Activated CD8-positive, alpha-beta T cell treated with anti-CD3 and anti-CD28 coated beads, Interleukin-2, amount 10 ng/mL, durations not matched to agents 7 days and 5 days (primary cell): ENCODE results near the gene TUBB1. TPM values are rescaled to one million over a fixed set of nuclear protein-coding genes. Genes with fewer than 3 reads are reported as not detected.
A peak's percentile ranks its signal among the peaks of the same experiment; 100 is the strongest.

Experiments used
- ATAC-seq: fragments of 150-1000 bp; cut with Tn5 transposase; one replicate; pipeline ENCODE4 v1.10.0; 2021; ENCODE audit warnings: moderate library complexity
- CTCF ChIA-PET: fragments of 350-600 bp; sonication (Branson Sonifier 250); formaldehyde crosslinking; loops from one replicate; lab custom pipeline; 2021; ENCODE audit warnings: antibody characterized with exemption; lab: Charles Lee
- POLR2A ChIA-PET: fragments of 350-600 bp; sonication (Branson Sonifier 250); formaldehyde crosslinking; loops from one replicate; lab custom pipeline; 2021; ENCODE audit warnings: antibody characterized with exemption; lab: Charles Lee
- DNase-seq: peaks from one replicate; pipeline ENCODE4 v3.0.0-alpha.2; 2020
- H3K27ac Mint-ChIP-seq: one replicate; pipeline ENCODE4 v1.8.0; 2021; ENCODE audit warnings: mild to moderate bottlenecking, mixed read lengths
- H3K27me3 Mint-ChIP-seq: one replicate; pipeline ENCODE4 v1.8.0; 2021; ENCODE audit warnings: low read depth, mixed read lengths
- H3K36me3 Mint-ChIP-seq: one replicate; pipeline ENCODE4 v1.8.0; 2021; ENCODE audit warnings: low read depth, mixed read lengths
- H3K4me1 Mint-ChIP-seq: one replicate; pipeline ENCODE4 v1.8.0; 2021; ENCODE audit warnings: low read depth, mixed read lengths
- H3K4me3 Mint-ChIP-seq: one replicate; pipeline ENCODE4 v1.8.0; 2021; ENCODE audit warnings: mild to moderate bottlenecking, mixed read lengths
- H3K9me3 Mint-ChIP-seq: one replicate; pipeline ENCODE4 v1.8.0; 2022; ENCODE audit warnings: mixed read lengths; ENCODE audit not compliant: insufficient read depth
- total RNA-seq, 2 experiments: library from RNA; stranded (reverse); gene quantifications; one replicate each; pipeline ENCODE4 v1.2.3, GENCODE V29; 2021

TUBB1 gene
- total RNA-seq, 2 experiments from 2014 or later, result not detected

DNA sequence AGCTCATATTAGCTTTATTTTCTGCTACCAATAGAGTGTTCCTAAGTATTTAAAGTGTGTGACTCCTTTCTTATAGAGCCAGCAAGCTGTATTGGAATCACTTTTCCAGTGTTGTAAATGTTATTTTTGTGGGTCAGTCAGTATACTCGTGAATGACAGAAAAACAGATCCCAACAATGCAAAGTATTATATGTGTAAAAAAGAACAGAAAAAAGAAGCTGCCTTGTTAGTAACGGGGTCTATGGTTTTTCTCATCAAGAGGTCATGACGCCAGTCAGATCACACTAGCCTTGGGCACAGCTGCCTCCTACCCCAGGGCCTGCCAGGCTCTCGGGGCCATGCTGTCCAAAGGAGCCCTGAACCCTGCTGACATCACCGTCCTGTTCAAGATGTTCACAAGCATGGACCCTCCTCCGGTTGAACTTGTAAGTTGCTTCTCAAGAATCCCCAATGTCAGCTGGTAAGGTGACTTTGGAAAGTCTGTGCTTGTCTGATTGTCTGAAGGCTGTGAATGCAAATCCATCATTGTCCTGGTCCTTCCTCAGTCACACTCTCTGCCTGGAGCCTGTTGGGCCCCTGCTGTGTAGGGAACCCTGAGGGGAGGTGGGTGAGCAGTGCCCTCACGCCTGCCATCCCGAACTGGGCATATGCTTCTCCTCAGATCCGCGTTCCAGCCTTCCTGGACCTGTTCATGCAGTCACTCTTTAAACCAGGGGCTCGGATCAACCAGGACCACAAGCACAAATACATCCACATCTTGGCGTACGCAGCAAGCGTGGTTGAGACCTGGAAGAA is 28.4 kb upstream of the TUBB1 start:
- Mint-ChIP-seq H3K4me3 (no peak overlapping the region), H3K9me3 (no peaks in the 10 kb centered on the region), H3K4me1 (peaks cover 4% of the 10 kb centered on the region), H3K27ac (no peak overlapping the region), H3K27me3 (no peaks in the 10 kb centered on the region), H3K36me3 (peaks cover 76% of the 10 kb centered on the region)
- DNase-seq (no peak), ATAC-seq (no peak)
- ChIA-PET POLR2A (interaction anchor here (0.8 to 1.6 kb wide), 2 partner anchors 10 to 50 kb away, joined by 3 read pairs; no protein-coding TSS in a partner anchor), CTCF (interaction anchor here (0.9 to 1.4 kb wide), 3 partner anchors 9 to 43 kb away, joined by 3 read pairs; no protein-coding TSS in a partner anchor)

GRCh38 chr20:58991715-58992114 is 27.5 kb upstream of the TUBB1 start:
- no peaks in the 10 kb centered on the region for H3K9me3 Mint-ChIP-seq
- ATAC-seq (no peak), DNase-seq (no peak)
- POLR2A ChIA-PET, result interaction anchor here (0.7 to 1.6 kb wide), 2 partner anchors 9 to 10 kb away, joined by 3 to 5 read pairs; no protein-coding TSS in a partner anchor
- peaks cover 79% of the 10 kb centered on the region for H3K36me3 Mint-ChIP-seq
- no peak overlapping the region for H3K4me3 Mint-ChIP-seq
- H3K4me1 Mint-ChIP-seq, result peaks cover 3% of the 10 kb centered on the region
- CTCF ChIA-PET, result interaction anchor here (0.7 to 1.3 kb wide), 2 partner anchors 340 to 464 kb away, joined by 3 read pairs; partner anchors contain the start of gene STX16
- H3K27ac Mint-ChIP-seq, result no peak overlapping the region
- H3K27me3 Mint-ChIP-seq, result no peaks in the 10 kb centered on the region

DNA sequence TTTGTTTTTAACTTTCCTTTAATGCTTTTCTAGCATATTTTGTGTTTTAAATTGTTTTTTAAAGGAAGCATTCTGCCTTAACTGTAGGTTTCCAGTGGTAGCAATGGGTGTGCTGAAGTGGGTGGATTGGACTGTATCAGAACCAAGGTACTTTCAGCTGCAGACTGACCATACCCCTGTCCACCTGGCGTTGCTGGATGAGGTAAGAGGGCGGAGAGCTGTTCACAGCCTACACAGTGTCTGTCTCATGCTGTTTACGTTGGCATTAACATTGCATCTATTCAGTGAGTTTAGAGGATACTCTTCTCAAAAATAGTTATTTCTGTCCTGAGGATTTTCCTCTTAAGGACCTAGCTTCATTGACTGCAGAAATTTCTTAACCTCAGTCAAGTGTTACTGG is 26.3 kb upstream of the TUBB1 start:
- Mint-ChIP-seq H3K9me3 (no peaks in the 10 kb centered on the region), H3K27me3 (no peaks in the 10 kb centered on the region), H3K36me3 (peaks cover 76% of the 10 kb centered on the region), H3K27ac (no peak overlapping the region), H3K4me1 (peaks cover 3% of the 10 kb centered on the region), H3K4me3 (no peak overlapping the region)
- ChIA-PET CTCF (interaction anchor here (0.9 kb wide), 1 partner anchor 12 kb away, joined by 3 read pairs; no protein-coding TSS in a partner anchor), POLR2A (interaction anchor here (0.6 to 1.3 kb wide), 3 partner anchors 8 to 71 kb away, joined by 3 to 4 read pairs (median 3); no protein-coding TSS in a partner anchor)
- ATAC-seq, result no peak
- DNase-seq, result no peak

- peaks cover 74% of the 10 kb centered on the region for H3K36me3 Mint-ChIP-seq
- no peaks in the 10 kb centered on the region for H3K27me3 Mint-ChIP-seq
- H3K9me3 Mint-ChIP-seq, result no peaks in the 10 kb centered on the region
- ChIA-PET POLR2A (interaction anchor here (0.6 to 1.3 kb wide), 3 partner anchors 9 to 72 kb away, joined by 3 to 4 read pairs (median 3); no protein-coding TSS in a partner anchor), CTCF (interaction anchor here (0.9 to 1.3 kb wide), 2 partner anchors 11 kb away, joined by 3 read pairs; no protein-coding TSS in a partner anchor)
- no peak overlapping the region for H3K4me3 Mint-ChIP-seq
- H3K27ac Mint-ChIP-seq, result peak overlapping the region; percentile 34
- no peak for ATAC-seq
- no peak for DNase-seq
- peaks cover 3% of the 10 kb centered on the region for H3K4me1 Mint-ChIP-seq
These were observed 25.6 kb upstream of the TUBB1 start for GRCh38 chr20:58993332-58994248.

DNA sequence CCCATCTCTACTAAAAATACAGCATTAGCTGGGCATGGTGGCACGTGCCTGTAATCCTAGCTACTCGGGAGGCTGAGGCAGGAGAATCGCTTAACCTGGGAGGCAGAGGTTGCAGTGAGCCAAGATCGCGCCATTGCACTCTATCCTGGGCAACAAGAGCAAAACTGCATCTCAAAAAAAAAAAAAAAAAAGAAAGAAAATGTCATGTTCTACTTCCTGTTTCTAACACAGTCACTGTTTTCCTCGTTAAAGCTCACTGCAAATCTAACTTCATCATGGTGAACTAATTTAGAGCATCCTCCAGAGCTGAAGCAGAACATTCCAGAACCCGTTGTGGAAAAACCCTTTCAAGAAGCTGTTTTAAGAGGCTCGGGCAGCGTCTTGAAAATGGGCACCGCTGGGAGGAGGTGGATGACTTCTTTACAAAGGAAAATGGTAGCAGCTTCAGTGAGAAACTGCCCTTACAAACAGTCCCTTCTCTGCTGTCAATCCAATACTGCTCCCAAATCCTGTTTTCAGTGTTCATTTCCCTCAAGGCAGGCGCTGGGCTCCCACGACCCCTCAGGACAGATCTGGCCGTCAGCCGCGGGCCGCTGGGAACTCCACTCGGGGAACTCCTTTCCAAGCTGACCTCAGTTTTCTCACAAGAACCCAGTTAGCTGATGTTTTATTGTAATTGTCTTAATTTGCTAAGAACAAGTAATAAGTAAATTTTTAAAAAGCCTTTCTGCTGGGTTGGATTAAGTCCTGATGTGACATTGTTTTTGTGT is 24.7 kb upstream of the TUBB1 start:
- no peak overlapping the region for H3K27ac Mint-ChIP-seq
- H3K36me3 Mint-ChIP-seq, result peaks cover 71% of the 10 kb centered on the region
- H3K4me1 Mint-ChIP-seq, result peaks cover 3% of the 10 kb centered on the region
- DNase-seq (no peak), ATAC-seq (no peak)
- H3K4me3 Mint-ChIP-seq, result no peak overlapping the region
- H3K9me3 Mint-ChIP-seq, result no peaks in the 10 kb centered on the region
- CTCF ChIA-PET, result interaction anchor here (1.3 kb wide), 1 partner anchor 12 kb away, joined by 3 read pairs; no protein-coding TSS in a partner anchor
- no peaks in the 10 kb centered on the region for H3K27me3 Mint-ChIP-seq
- POLR2A ChIA-PET, result no interaction called here

GRCh38 chr20:58995461-58996225 is 23.6 kb upstream of the TUBB1 start:
- DNase-seq (no peak), ATAC-seq (no peak)
- no peaks in the 10 kb centered on the region for H3K9me3 Mint-ChIP-seq
- no peak overlapping the region for H3K4me3 Mint-ChIP-seq
- peak overlapping the region; percentile 58 for H3K27ac Mint-ChIP-seq
- CTCF ChIA-PET, result no interaction called here
- POLR2A ChIA-PET, result no interaction called here
- peaks cover 68% of the 10 kb centered on the region for H3K36me3 Mint-ChIP-seq
- peaks cover 3% of the 10 kb centered on the region for H3K4me1 Mint-ChIP-seq
- H3K27me3 Mint-ChIP-seq, result no peaks in the 10 kb centered on the region

GRCh38 chr20:58996226-58996611 is 23.0 kb upstream of the TUBB1 start:
- CTCF ChIA-PET, result no interaction called here
- peaks cover 63% of the 10 kb centered on the region for H3K36me3 Mint-ChIP-seq

DNA sequence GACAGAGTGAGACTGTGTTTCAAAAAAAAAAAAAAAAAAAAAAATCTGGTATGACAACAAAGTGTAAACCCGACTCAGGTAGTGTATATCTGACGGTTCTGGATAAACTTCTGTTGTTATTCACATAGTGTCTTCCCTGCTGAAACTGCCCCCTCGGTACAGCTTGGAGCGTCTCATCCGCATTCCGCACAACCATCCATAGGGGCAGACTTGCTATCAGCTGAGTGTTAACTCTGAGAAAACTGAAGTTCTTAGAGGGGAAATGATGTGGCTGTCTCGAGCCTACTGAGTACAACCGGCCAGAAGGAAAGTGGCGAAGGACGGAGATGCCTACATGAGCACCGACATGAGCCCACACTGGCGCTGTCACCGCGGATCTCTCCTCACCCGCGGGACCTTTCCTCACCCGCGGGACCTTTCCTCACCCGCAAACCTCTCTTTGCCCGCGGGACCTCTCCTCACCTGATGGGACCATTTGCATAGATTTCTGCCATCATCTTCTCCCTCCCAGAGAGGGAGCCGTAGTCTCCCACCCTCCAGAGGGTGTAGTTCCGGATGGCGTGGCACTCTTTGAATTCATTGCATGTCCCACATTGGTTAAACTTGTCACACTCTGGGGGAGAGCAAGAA is 22.0 kb upstream of the TUBB1 start:
- no peaks in the 10 kb centered on the region for H3K27me3 Mint-ChIP-seq
- POLR2A ChIA-PET, result no interaction called here
- CTCF ChIA-PET, result no interaction called here
- ATAC-seq (no peak), DNase-seq (no peak)
- no peaks in the 10 kb centered on the region for H3K9me3 Mint-ChIP-seq
- H3K4me1 Mint-ChIP-seq, result peaks cover 3% of the 10 kb centered on the region
- no peak overlapping the region for H3K4me3 Mint-ChIP-seq
- peaks cover 61% of the 10 kb centered on the region for H3K36me3 Mint-ChIP-seq
- peak overlapping the region; percentile 46 for H3K27ac Mint-ChIP-seq

More at GRCh38 chr20:58996226-58996611, 23.0 kb upstream of the TUBB1 start:
- H3K27me3 Mint-ChIP-seq, result no peaks in the 10 kb centered on the region
- H3K4me1 Mint-ChIP-seq, result peaks cover 3% of the 10 kb centered on the region
- DNase-seq (no peak), ATAC-seq (no peak)
- H3K27ac Mint-ChIP-seq, result peak overlapping the region; percentile 9
- POLR2A ChIA-PET, result no interaction called here
- no peaks in the 10 kb centered on the region for H3K9me3 Mint-ChIP-seq
- H3K4me3 Mint-ChIP-seq, result no peak overlapping the region

- DNase-seq (no peak), ATAC-seq (no peak)
- Mint-ChIP-seq H3K27ac (no peak overlapping the region), H3K4me1 (peaks cover 13% of the 10 kb centered on the region), H3K27me3 (no peaks in the 10 kb centered on the region), H3K36me3 (peaks cover 50% of the 10 kb centered on the region), H3K9me3 (no peaks in the 10 kb centered on the region), H3K4me3 (no peak overlapping the region)
- ChIA-PET POLR2A (interaction anchor here (1.9 kb wide), 1 partner anchor 33 kb away, joined by 10 read pairs; the partner anchor contains the start of gene ATP5F1E), CTCF (no interaction called here)
These were observed 20.6 kb upstream of the TUBB1 start for GRCh38 chr20:58998656-58999055.

DNA sequence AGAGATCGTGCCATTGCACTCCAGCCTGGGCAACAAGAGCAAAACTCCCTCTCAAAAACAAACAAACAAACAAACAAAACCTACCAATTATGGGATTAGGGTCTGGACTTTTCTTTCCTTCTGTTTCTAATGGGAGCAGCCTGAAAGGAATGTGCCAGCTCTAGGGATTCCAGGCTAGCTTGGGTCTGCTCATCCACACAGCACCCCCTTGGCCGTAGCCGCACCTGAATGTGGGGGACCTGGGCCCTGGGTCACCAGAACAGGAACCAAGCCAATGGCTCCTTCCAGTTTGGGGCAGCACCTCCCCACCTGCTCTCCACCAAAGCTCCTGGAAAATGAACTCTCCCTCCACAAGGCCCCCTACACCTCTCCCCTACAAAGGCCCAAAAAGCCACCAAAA is 18.9 kb upstream of the TUBB1 start:
- peaks cover 27% of the 10 kb centered on the region for H3K4me1 Mint-ChIP-seq
- no peak overlapping the region for H3K4me3 Mint-ChIP-seq
- no peak overlapping the region for H3K27ac Mint-ChIP-seq
- no peaks in the 10 kb centered on the region for H3K9me3 Mint-ChIP-seq
- CTCF ChIA-PET, result interaction anchor here (1.2 kb wide), 1 partner anchor 10 kb away, joined by 3 read pairs; no protein-coding TSS in a partner anchor
- peaks cover 44% of the 10 kb centered on the region for H3K36me3 Mint-ChIP-seq
- no peaks in the 10 kb centered on the region for H3K27me3 Mint-ChIP-seq
- ATAC-seq (no peak), DNase-seq (no peak)
- POLR2A ChIA-PET, result interaction anchor here (1.0 kb wide), 1 partner anchor 9 kb away, joined by 3 read pairs; no protein-coding TSS in a partner anchor
